ENCODE data around the gene MYO5B.
"Not testable (repeated sequence)": the region's sequence is repeated elsewhere in the genome, so short reads cannot be mapped to it uniquely, and the experiment has no call there.

The MYO5B gene

GRCh38 chr18:50194631-50195532 lies at the start of gene MYO5B:
MYO5B (minus strand) TSS chr18:50195147; CDS start chr18:50194793, 354 bp downstream.
- no peak for DNase-seq

GRCh38 chr18:50241768-50242167 lies 46.8 kb upstream of the MYO5B start:
- not testable (repeated sequence) for DNase-seq

GRCh38 chr18:50240080-50240563 lies 45.2 kb upstream of the MYO5B start:
- peak; percentile 1 for DNase-seq

GRCh38 chr18:50232419-50232818 lies 37.5 kb upstream of the MYO5B start:
- no peak for DNase-seq

GRCh38 chr18:50231621-50232020 lies 36.7 kb upstream of the MYO5B start:
- DNase-seq: no peak

GRCh38 chr18:50220249-50220648 lies 25.3 kb upstream of the MYO5B start:
- DNase-seq: not testable (repeated sequence)

- DNase-seq: peak; percentile 14
Observed at GRCh38 chr18:50218432-50219197, 23.7 kb upstream of the MYO5B start.

GRCh38 chr18:50209311-50209710 lies 14.4 kb upstream of the MYO5B start:
- DNase-seq: no peak

GRCh38 chr18:50207722-50208121 lies 12.8 kb upstream of the MYO5B start:
- DNase-seq: no peak

GRCh38 chr18:50203801-50204604 lies 9.1 kb upstream of the MYO5B start:
- peak; percentile 37 for DNase-seq

- no peak for DNase-seq
Observed at GRCh38 chr18:50201476-50202018, 6.6 kb upstream of the MYO5B start.

- no peak for DNase-seq
Observed at GRCh38 chr18:50199921-50200320, 5.0 kb upstream of the MYO5B start.

GRCh38 chr18:50199346-50199855 lies 4.5 kb upstream of the MYO5B start:
- DNase-seq: no peak

GRCh38 chr18:50196261-50196660 lies 1.3 kb upstream of the MYO5B start:
- DNase-seq: no peak

GRCh38 chr18:50195689-50196088 lies 742 bp upstream of the MYO5B start:
- DNase-seq: no peak

- no peak for DNase-seq
Observed at GRCh38 chr18:50193796-50194630, 934 bp downstream of the MYO5B start.

GRCh38 chr18:50192995-50193795 lies 1.8 kb downstream of the MYO5B start:
- no peak for DNase-seq

GRCh38 chr18:50190926-50191325 lies 4.0 kb downstream of the MYO5B start:
- no peak for DNase-seq

- DNase-seq: no peak
Observed at GRCh38 chr18:50190236-50190635, 4.7 kb downstream of the MYO5B start.

- DNase-seq: no peak
Observed at GRCh38 chr18:50189160-50189559, 5.8 kb downstream of the MYO5B start.

GRCh38 chr18:50188652-50189051 lies 6.3 kb downstream of the MYO5B start:
- no peak for DNase-seq

All from EL (cell line).